Keratinocyte (primary cell): Measurements from ENCODE around the gene ATP2B2. TPM values are rescaled to one million over a fixed set of nuclear protein-coding genes. Genes with fewer than 3 reads are reported as not detected.

Source experiments
- DNase-seq: peaks from one replicate; pipeline ENCODE4 v3.0.0-alpha.2; 2011; ENCODE audit warnings: low read depth, missing footprints, low spot score
- FAIRE-seq: peaks from 2 replicates; lab custom pipeline; 2011; peaks lifted over from hg19 to GRCh38; lab: Jason Lieb, UNC
- H2AFZ ChIP-seq: 2 replicates; pipeline ENCODE4 v1.6.0; 2012; ENCODE audit warnings: low read length, control low read depth, inconsistent platforms; ENCODE audit not compliant: control insufficient read depth
- H3K27ac ChIP-seq: 2 replicates; pipeline ENCODE4 v1.5.1; 2011; ENCODE audit warnings: low read length; ENCODE audit not compliant: control insufficient read depth, insufficient read depth
- H3K27me3 ChIP-seq: 3 replicates; pipeline ENCODE4 v1.6.0; 2011; ENCODE audit warnings: low read length; ENCODE audit not compliant: control insufficient read depth, insufficient read depth; ENCODE audit errors: extremely low read depth
- H3K36me3 ChIP-seq, 2 experiments: 2 replicates in 1 of 2; 3 replicates in 1 of 2; pipeline ENCODE4 v1.5.1; 2011; ENCODE audit warnings: low read length in 2 of 2, mild to moderate bottlenecking in 1 of 2; ENCODE audit not compliant: control insufficient read depth in 2 of 2, insufficient read depth in 2 of 2; ENCODE audit errors: extremely low read depth in 1 of 2
- H3K4me1 ChIP-seq: 3 replicates; pipeline ENCODE4 v1.5.1; 2011; ENCODE audit warnings: low read length; ENCODE audit not compliant: control insufficient read depth, insufficient read depth; ENCODE audit errors: extremely low read depth
- H3K4me2 ChIP-seq: 3 replicates; pipeline ENCODE4 v1.6.0; 2011; ENCODE audit warnings: low read depth, low read length; ENCODE audit not compliant: control insufficient read depth, insufficient read depth; ENCODE audit errors: extremely low read depth
- H3K4me3 ChIP-seq, 3 experiments: fragments of 200-600 bp in 1 of 3; sonication (generic) in 1 of 3; 2 replicates in 2 of 3; 3 replicates in 1 of 3; pipeline ENCODE4 v1.5.1; 2011 to 2016; ENCODE audit warnings: low read length in 3 of 3, mild to moderate bottlenecking in 3 of 3, control low read depth in 2 of 3, inconsistent platforms in 1 of 3, low read depth in 1 of 3, mixed read lengths in 1 of 3, mixed run types in 1 of 3, moderate library complexity in 1 of 3; ENCODE audit not compliant: control insufficient read depth in 2 of 3, insufficient read depth in 2 of 3; ENCODE audit errors: extremely low read depth in 1 of 3
- H3K79me2 ChIP-seq: 2 replicates; pipeline ENCODE4 v1.6.0; 2012; ENCODE audit warnings: low read length; ENCODE audit not compliant: control insufficient read depth, insufficient read depth
- H3K9ac ChIP-seq: 3 replicates; pipeline ENCODE4 v1.6.0; 2011; ENCODE audit warnings: low read length; ENCODE audit not compliant: control insufficient read depth, insufficient read depth; ENCODE audit errors: extremely low read depth
- H3K9me1 ChIP-seq: 3 replicates; pipeline ENCODE4 v1.6.0; 2011; ENCODE audit warnings: low read length; ENCODE audit not compliant: control insufficient read depth, insufficient read depth; ENCODE audit errors: extremely low read depth
- H3K9me3 ChIP-seq: 2 replicates; pipeline ENCODE4 v1.5.1; 2012; ENCODE audit warnings: low read depth, low read length; ENCODE audit not compliant: control insufficient read depth
- H4K20me1 ChIP-seq: 3 replicates; pipeline ENCODE4 v1.6.0; 2011; ENCODE audit warnings: low read length; ENCODE audit not compliant: control insufficient read depth, insufficient read depth; ENCODE audit errors: extremely low read depth
- EZH2 ChIP-seq: IDR thresholded peaks from one replicate; pipeline ENCODE4 v1.6.1; 2012; ENCODE audit warnings: inconsistent platforms, mild to moderate bottlenecking, low read length, moderate library complexity
- dilution Hi-C: fragments of 300-500 bp; cut with MboI; formaldehyde crosslinking; loops from one replicate; pipeline ENCODE4 v1.7.0; 2020; ENCODE audit warnings: low sequenced_read_pairs; ENCODE audit not compliant: extremely low pct_ligation_motif_present
- polyA plus RNA-seq, 5 experiments: library from polyadenylated mRNA; depleted of rRNA in 3 of 5; stranded (reverse) in 3 of 5; stranded (forward) in 1 of 5; unstranded in 1 of 5; fragments of >200 nt; gene quantifications; 1 replicate in 1 of 5; 2 replicates in 3 of 5; 3 replicates in 1 of 5; pipeline versions ENCODE4 v1.2.1 to v1.2.3, GENCODE V29; 2011 to 2012; ENCODE audit warnings: missing spikeins in 2 of 5, low read depth in 1 of 5, low replicate concordance in 1 of 5
- TF ChIP-seq, protein P1 (sequence below), 3 experiments: IDR thresholded peaks in 1 of 3; conservative IDR thresholded peaks in 1 of 3; optimal IDR thresholded peaks in 1 of 3; 2 replicates in 2 of 3; 3 replicates in 1 of 3; pipeline versions ENCODE3 to v1.5.1; 2011; ENCODE audit warnings: low read length in 3 of 3, mild to moderate bottlenecking in 3 of 3, moderate library complexity in 2 of 3, control low read depth in 1 of 3, inconsistent platforms in 1 of 3; ENCODE audit not compliant: insufficient read depth in 2 of 3; ENCODE audit errors: extremely low read depth in 1 of 3

The ATP2B2 gene
- polyA plus RNA-seq, 1 donor (not counting 4 experiments of a cell fraction or from before 2014, with no cell fraction given) = not detected

DNA sequence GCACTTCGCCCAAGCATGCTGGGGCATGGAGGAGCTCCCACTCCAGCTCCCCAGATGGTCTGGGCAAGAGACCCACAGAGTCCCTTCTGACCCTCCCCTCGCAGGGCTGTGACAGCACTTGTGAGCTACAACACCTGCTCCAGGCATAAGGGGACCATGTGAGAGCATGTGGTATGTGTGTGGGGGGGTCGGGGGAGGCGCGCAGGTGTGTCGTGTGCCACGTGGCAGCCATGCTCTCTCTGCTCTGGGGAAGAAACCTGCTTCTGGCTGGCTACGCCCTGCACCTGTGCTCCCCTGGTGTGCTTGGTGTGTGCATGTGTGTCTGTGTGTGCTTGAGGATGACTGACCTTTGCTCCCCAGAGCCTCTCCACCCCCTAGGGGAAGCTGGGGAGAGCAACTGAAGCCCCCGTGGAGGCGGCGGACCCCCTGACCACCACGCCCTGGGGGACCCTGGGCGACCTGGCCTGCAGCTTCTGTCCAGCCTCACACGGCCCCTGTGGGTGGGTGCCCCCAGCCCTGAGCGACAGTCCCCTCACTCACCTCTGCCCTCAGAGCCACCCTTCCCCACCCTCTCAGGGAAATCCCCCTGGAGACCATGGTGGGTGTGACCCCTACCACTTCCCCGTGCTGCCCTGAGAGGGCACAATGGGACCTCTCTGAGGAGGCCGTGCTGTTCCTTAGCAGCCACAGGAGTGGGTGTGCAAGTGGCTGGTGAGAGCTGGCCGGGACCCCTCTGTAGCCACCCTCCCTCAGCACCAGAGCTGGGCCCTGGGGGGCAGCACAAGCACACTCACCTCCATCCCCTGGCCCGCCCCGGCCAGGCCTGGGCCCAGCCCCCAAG, 167.8 kb downstream of the ATP2B2 start:
- Histone ChIP-seq H3K27ac (no peak overlapping the region), H4K20me1 (no peaks in the 10 kb centered on the region), H3K9ac (no peak overlapping the region), H3K4me1 (no peaks in the 10 kb centered on the region), H2AFZ (no peak overlapping the region), H3K79me2 (no peaks in the 10 kb centered on the region), H3K27me3 (peaks cover 23% of the 10 kb centered on the region), H3K4me3 (no peak overlapping the region), H3K4me2 (no peak overlapping the region), H3K9me3 (no peaks in the 10 kb centered on the region), H3K9me1 (no peaks in the 10 kb centered on the region), H3K36me3 (no peaks in the 10 kb centered on the region)
- TF ChIP-seq, protein P1, sequence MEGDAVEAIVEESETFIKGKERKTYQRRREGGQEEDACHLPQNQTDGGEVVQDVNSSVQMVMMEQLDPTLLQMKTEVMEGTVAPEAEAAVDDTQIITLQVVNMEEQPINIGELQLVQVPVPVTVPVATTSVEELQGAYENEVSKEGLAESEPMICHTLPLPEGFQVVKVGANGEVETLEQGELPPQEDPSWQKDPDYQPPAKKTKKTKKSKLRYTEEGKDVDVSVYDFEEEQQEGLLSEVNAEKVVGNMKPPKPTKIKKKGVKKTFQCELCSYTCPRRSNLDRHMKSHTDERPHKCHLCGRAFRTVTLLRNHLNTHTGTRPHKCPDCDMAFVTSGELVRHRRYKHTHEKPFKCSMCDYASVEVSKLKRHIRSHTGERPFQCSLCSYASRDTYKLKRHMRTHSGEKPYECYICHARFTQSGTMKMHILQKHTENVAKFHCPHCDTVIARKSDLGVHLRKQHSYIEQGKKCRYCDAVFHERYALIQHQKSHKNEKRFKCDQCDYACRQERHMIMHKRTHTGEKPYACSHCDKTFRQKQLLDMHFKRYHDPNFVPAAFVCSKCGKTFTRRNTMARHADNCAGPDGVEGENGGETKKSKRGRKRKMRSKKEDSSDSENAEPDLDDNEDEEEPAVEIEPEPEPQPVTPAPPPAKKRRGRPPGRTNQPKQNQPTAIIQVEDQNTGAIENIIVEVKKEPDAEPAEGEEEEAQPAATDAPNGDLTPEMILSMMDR (optimal IDR thresholded peaks at IDR 0.05 in 1 of 3, IDR thresholded peaks at IDR 0.05 in 1 of 3, conservative IDR thresholded peaks at IDR 0.05 in 1 of 3; ENCODE audit: extremely low read depth in 1 of 3, insufficient read depth in 2 of 3, low read length in 3 of 3) = no peak
- FAIRE-seq (no peak), DNase-seq (no peak)
- dilution Hi-C loops = no loop called here

DNA sequence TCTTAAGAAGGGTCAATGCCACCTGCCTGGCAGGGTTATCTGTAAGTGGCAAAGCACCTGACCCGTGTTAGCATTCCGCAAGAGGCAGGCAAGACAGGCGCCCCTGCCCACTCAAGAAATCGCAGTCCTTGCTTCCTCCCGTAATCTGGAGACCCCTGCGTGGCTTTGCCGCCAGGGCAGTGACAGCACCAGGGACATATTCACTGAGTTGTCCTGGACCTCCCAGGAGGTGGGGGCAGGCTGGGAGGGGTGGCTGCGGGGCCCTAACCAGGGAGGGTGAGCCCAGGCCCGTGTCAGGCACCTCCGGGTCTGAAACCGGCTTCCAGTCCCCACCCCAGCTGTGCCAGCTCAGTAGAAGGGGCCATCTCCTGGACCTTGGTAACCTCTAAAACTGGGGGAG, 168.6 kb downstream of the ATP2B2 start:
- Histone ChIP-seq H2AFZ (no peak overlapping the region), H3K27ac (no peak overlapping the region), H4K20me1 (no peaks in the 10 kb centered on the region), H3K4me1 (no peaks in the 10 kb centered on the region), H3K9ac (no peak overlapping the region), H3K27me3 (peaks cover 26% of the 10 kb centered on the region), H3K9me3 (no peaks in the 10 kb centered on the region), H3K4me2 (no peak overlapping the region), H3K36me3 (no peaks in the 10 kb centered on the region), H3K9me1 (no peaks in the 10 kb centered on the region), H3K79me2 (no peaks in the 10 kb centered on the region), H3K4me3 (no peak overlapping the region)
- DNase-seq = no peak
- TF ChIP-seq, protein P1 (optimal IDR thresholded peaks at IDR 0.05 in 1 of 3, IDR thresholded peaks at IDR 0.05 in 1 of 3, conservative IDR thresholded peaks at IDR 0.05 in 1 of 3; ENCODE audit: extremely low read depth in 1 of 3, insufficient read depth in 2 of 3, low read length in 3 of 3) = no peak
- TF ChIP-seq EZH2 = no peak
- FAIRE-seq = no peak
- dilution Hi-C loops = no loop called here
